Keratinocyte (primary cell): Measurements from ENCODE around the gene ATP2B2. TPM values are rescaled to one million over a fixed set of nuclear protein-coding genes. Genes with fewer than 3 reads are reported as not detected.

ENCODE experiments used
- DNase-seq: peaks from one replicate; pipeline ENCODE4 v3.0.0-alpha.2; 2011; ENCODE audit warnings: low read depth, missing footprints, low spot score
- FAIRE-seq: peaks from 2 replicates; lab custom pipeline; 2011; peaks lifted over from hg19 to GRCh38; lab: Jason Lieb, UNC
- H2AFZ ChIP-seq: 2 replicates; pipeline ENCODE4 v1.6.0; 2012; ENCODE audit warnings: low read length, control low read depth, inconsistent platforms; ENCODE audit not compliant: control insufficient read depth
- H3K27ac ChIP-seq: 2 replicates; pipeline ENCODE4 v1.5.1; 2011; ENCODE audit warnings: low read length; ENCODE audit not compliant: control insufficient read depth, insufficient read depth
- H3K27me3 ChIP-seq: 3 replicates; pipeline ENCODE4 v1.6.0; 2011; ENCODE audit warnings: low read length; ENCODE audit not compliant: control insufficient read depth, insufficient read depth; ENCODE audit errors: extremely low read depth
- H3K36me3 ChIP-seq, 2 experiments: 2 replicates in 1 of 2; 3 replicates in 1 of 2; pipeline ENCODE4 v1.5.1; 2011; ENCODE audit warnings: low read length in 2 of 2, mild to moderate bottlenecking in 1 of 2; ENCODE audit not compliant: control insufficient read depth in 2 of 2, insufficient read depth in 2 of 2; ENCODE audit errors: extremely low read depth in 1 of 2
- H3K4me1 ChIP-seq: 3 replicates; pipeline ENCODE4 v1.5.1; 2011; ENCODE audit warnings: low read length; ENCODE audit not compliant: control insufficient read depth, insufficient read depth; ENCODE audit errors: extremely low read depth
- H3K4me2 ChIP-seq: 3 replicates; pipeline ENCODE4 v1.6.0; 2011; ENCODE audit warnings: low read depth, low read length; ENCODE audit not compliant: control insufficient read depth, insufficient read depth; ENCODE audit errors: extremely low read depth
- H3K4me3 ChIP-seq, 3 experiments: fragments of 200-600 bp in 1 of 3; sonication (generic) in 1 of 3; 2 replicates in 2 of 3; 3 replicates in 1 of 3; pipeline ENCODE4 v1.5.1; 2011 to 2016; ENCODE audit warnings: low read length in 3 of 3, mild to moderate bottlenecking in 3 of 3, control low read depth in 2 of 3, inconsistent platforms in 1 of 3, low read depth in 1 of 3, mixed read lengths in 1 of 3, mixed run types in 1 of 3, moderate library complexity in 1 of 3; ENCODE audit not compliant: control insufficient read depth in 2 of 3, insufficient read depth in 2 of 3; ENCODE audit errors: extremely low read depth in 1 of 3
- H3K79me2 ChIP-seq: 2 replicates; pipeline ENCODE4 v1.6.0; 2012; ENCODE audit warnings: low read length; ENCODE audit not compliant: control insufficient read depth, insufficient read depth
- H3K9ac ChIP-seq: 3 replicates; pipeline ENCODE4 v1.6.0; 2011; ENCODE audit warnings: low read length; ENCODE audit not compliant: control insufficient read depth, insufficient read depth; ENCODE audit errors: extremely low read depth
- H3K9me1 ChIP-seq: 3 replicates; pipeline ENCODE4 v1.6.0; 2011; ENCODE audit warnings: low read length; ENCODE audit not compliant: control insufficient read depth, insufficient read depth; ENCODE audit errors: extremely low read depth
- H3K9me3 ChIP-seq: 2 replicates; pipeline ENCODE4 v1.5.1; 2012; ENCODE audit warnings: low read depth, low read length; ENCODE audit not compliant: control insufficient read depth
- H4K20me1 ChIP-seq: 3 replicates; pipeline ENCODE4 v1.6.0; 2011; ENCODE audit warnings: low read length; ENCODE audit not compliant: control insufficient read depth, insufficient read depth; ENCODE audit errors: extremely low read depth
- EZH2 ChIP-seq: IDR thresholded peaks from one replicate; pipeline ENCODE4 v1.6.1; 2012; ENCODE audit warnings: inconsistent platforms, mild to moderate bottlenecking, low read length, moderate library complexity
- dilution Hi-C: fragments of 300-500 bp; cut with MboI; formaldehyde crosslinking; loops from one replicate; pipeline ENCODE4 v1.7.0; 2020; ENCODE audit warnings: low sequenced_read_pairs; ENCODE audit not compliant: extremely low pct_ligation_motif_present
- polyA plus RNA-seq, 5 experiments: library from polyadenylated mRNA; depleted of rRNA in 3 of 5; stranded (reverse) in 3 of 5; stranded (forward) in 1 of 5; unstranded in 1 of 5; fragments of >200 nt; gene quantifications; 1 replicate in 1 of 5; 2 replicates in 3 of 5; 3 replicates in 1 of 5; pipeline versions ENCODE4 v1.2.1 to v1.2.3, GENCODE V29; 2011 to 2012; ENCODE audit warnings: missing spikeins in 2 of 5, low read depth in 1 of 5, low replicate concordance in 1 of 5
- TF ChIP-seq, protein P1 (sequence below), 3 experiments: IDR thresholded peaks in 1 of 3; conservative IDR thresholded peaks in 1 of 3; optimal IDR thresholded peaks in 1 of 3; 2 replicates in 2 of 3; 3 replicates in 1 of 3; pipeline versions ENCODE3 to v1.5.1; 2011; ENCODE audit warnings: low read length in 3 of 3, mild to moderate bottlenecking in 3 of 3, moderate library complexity in 2 of 3, control low read depth in 1 of 3, inconsistent platforms in 1 of 3; ENCODE audit not compliant: insufficient read depth in 2 of 3; ENCODE audit errors: extremely low read depth in 1 of 3

ATP2B2 gene
- polyA plus RNA-seq, 1 donor (not counting 4 experiments of a cell fraction or from before 2014, with no cell fraction given) = not detected

DNA sequence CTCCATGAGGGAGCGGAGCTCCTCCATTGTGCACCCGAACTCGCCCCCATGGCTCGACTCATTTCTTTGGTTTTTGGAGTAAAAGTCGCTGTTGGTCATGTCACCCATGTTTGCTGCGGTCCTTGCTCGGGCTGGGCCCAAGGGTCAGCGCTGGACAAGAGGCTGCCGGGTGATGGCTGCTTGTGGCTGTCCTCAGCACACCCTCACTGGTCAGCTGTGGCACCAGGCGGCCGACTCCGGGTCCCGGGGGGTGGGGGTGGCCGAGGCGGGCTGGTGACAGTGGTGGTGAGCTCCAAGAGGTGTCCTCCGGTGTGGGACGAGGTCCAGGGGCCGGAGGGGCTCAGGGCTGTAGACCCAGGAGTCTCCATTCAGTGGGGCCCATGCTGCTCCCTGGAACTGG lies 56.0 kb downstream of the ATP2B2 start:
- Histone ChIP-seq H3K4me3 (no peak overlapping the region), H3K9me3 (no peaks in the 10 kb centered on the region), H3K9me1 (no peaks in the 10 kb centered on the region), H3K4me1 (peaks cover 4% of the 10 kb centered on the region), H3K9ac (no peak overlapping the region), H3K79me2 (no peaks in the 10 kb centered on the region), H3K27me3 (peaks cover 12% of the 10 kb centered on the region), H3K36me3 (no peaks in the 10 kb centered on the region), H3K27ac (no peak overlapping the region), H4K20me1 (no peaks in the 10 kb centered on the region), H3K4me2 (no peak overlapping the region), H2AFZ (no peak overlapping the region)
- dilution Hi-C loops = no loop called here
- no peak for DNase-seq
- no peak for FAIRE-seq
- TF ChIP-seq, protein P1, sequence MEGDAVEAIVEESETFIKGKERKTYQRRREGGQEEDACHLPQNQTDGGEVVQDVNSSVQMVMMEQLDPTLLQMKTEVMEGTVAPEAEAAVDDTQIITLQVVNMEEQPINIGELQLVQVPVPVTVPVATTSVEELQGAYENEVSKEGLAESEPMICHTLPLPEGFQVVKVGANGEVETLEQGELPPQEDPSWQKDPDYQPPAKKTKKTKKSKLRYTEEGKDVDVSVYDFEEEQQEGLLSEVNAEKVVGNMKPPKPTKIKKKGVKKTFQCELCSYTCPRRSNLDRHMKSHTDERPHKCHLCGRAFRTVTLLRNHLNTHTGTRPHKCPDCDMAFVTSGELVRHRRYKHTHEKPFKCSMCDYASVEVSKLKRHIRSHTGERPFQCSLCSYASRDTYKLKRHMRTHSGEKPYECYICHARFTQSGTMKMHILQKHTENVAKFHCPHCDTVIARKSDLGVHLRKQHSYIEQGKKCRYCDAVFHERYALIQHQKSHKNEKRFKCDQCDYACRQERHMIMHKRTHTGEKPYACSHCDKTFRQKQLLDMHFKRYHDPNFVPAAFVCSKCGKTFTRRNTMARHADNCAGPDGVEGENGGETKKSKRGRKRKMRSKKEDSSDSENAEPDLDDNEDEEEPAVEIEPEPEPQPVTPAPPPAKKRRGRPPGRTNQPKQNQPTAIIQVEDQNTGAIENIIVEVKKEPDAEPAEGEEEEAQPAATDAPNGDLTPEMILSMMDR (optimal IDR thresholded peaks at IDR 0.05 in 1 of 3, IDR thresholded peaks at IDR 0.05 in 1 of 3, conservative IDR thresholded peaks at IDR 0.05 in 1 of 3; ENCODE audit: extremely low read depth in 1 of 3, insufficient read depth in 2 of 3, low read length in 3 of 3) = no peak
- no peak for TF ChIP-seq EZH2

DNA sequence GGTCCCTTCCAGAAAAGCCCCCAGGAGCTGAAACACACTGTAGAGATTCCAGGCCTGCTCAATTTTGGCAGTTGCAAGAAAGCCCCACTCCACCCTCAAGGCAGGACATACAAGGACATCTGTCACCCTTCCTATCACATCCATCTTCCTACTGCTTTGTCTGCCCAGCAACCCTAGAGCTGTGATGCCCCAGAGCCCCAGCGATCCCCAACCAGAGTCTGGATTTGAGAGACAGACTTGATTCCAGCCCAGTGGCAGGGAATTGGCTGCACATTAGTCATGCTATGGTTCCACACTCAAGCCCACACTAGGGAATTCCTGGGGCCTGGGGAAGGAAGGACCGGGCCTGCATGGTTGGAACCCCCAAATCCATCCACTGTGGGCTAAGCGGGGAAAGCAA lies 56.8 kb downstream of the ATP2B2 start:
- Histone ChIP-seq H2AFZ (no peak overlapping the region), H3K9me1 (no peaks in the 10 kb centered on the region), H3K4me3 (no peak overlapping the region), H3K79me2 (no peaks in the 10 kb centered on the region), H3K4me1 (peaks cover 4% of the 10 kb centered on the region), H4K20me1 (no peaks in the 10 kb centered on the region), H3K4me2 (no peak overlapping the region), H3K36me3 (no peaks in the 10 kb centered on the region), H3K27me3 (peaks cover 12% of the 10 kb centered on the region), H3K27ac (no peak overlapping the region), H3K9me3 (no peaks in the 10 kb centered on the region), H3K9ac (no peak overlapping the region)
- TF ChIP-seq, protein P1 (optimal IDR thresholded peaks at IDR 0.05 in 1 of 3, IDR thresholded peaks at IDR 0.05 in 1 of 3, conservative IDR thresholded peaks at IDR 0.05 in 1 of 3; ENCODE audit: extremely low read depth in 1 of 3, insufficient read depth in 2 of 3, low read length in 3 of 3) = no peak
- no peak for TF ChIP-seq EZH2
- dilution Hi-C loops = no loop called here
- FAIRE-seq = no peak
- DNase-seq = no peak
